ENCODE data around the gene PIGT. TPM values are rescaled to one million over a fixed set of nuclear protein-coding genes. Genes with fewer than 3 reads are reported as not detected.

PIGT gene
- total RNA-seq, 2 experiments from 2014 or later = 89.2 to 104 TPM

- Histone ChIP-seq H3K27ac (ENCODE audit: low read depth, low read length, poor library complexity, severe bottlenecking) (no peak overlapping the region), H3K79me2 (ENCODE audit: insufficient read depth, low read depth, low read length) (no peaks in the 10 kb centered on the region), H3K4me1 (ENCODE audit: insufficient read depth, low read length, poor library complexity, severe bottlenecking) (no peaks in the 10 kb centered on the region), H2AFZ (ENCODE audit: low read length) (no peak overlapping the region), H3K4me3 (ENCODE audit: low read depth, low read length, poor library complexity, severe bottlenecking) (no peak overlapping the region), H4K20me1 (ENCODE audit: insufficient read depth, low read length) (no peaks in the 10 kb centered on the region), H3K36me3 (ENCODE audit: insufficient read depth, low read length) (no peaks in the 10 kb centered on the region), H3K4me2 (ENCODE audit: low read length) (no peak overlapping the region), H3K9me3 (ENCODE audit: low read length) (no peaks in the 10 kb centered on the region), H3K9me2 (ENCODE audit: insufficient read depth, low read length) (no peaks in the 10 kb centered on the region)
- ChIA-PET POLR2A (interaction anchor here (1.2 to 1.6 kb wide), 2 partner anchors 13 to 73 kb away, joined by 3 read pairs; no protein-coding TSS in a partner anchor), CTCF (ENCODE audit: unreplicated experiment) (no interaction called here)
- intact Hi-C loops (cut with micrococcal nuclease; ENCODE audit: unreplicated experiment) = no loop called here
- no peak for DNase-seq (ENCODE audit: low spot score)
- TF ChIP-seq CTCF (conservative IDR thresholded peaks at IDR 0.05; ENCODE audit: low read length) (no peak), EZH2phosphoT487 (IDR thresholded peaks at IDR 0.05; ENCODE audit: borderline replicate concordance, low read depth, low read length) (no peak)
- no TSS peak for BruUV-seq (replicated peaks)
Observed at GRCh38 chr20:45444050-45444449, 28.1 kb downstream of the PIGT start.

- no TSS peak for BruUV-seq (replicated peaks)
- Histone ChIP-seq H3K9me3 (ENCODE audit: low read length) (no peaks in the 10 kb centered on the region), H4K20me1 (ENCODE audit: insufficient read depth, low read length) (no peaks in the 10 kb centered on the region), H3K4me1 (ENCODE audit: insufficient read depth, low read length, poor library complexity, severe bottlenecking) (peaks cover 3% of the 10 kb centered on the region), H2AFZ (ENCODE audit: low read length) (no peak overlapping the region), H3K27ac (ENCODE audit: low read depth, low read length, poor library complexity, severe bottlenecking) (no peak overlapping the region), H3K9me2 (ENCODE audit: insufficient read depth, low read length) (no peaks in the 10 kb centered on the region), H3K79me2 (ENCODE audit: insufficient read depth, low read depth, low read length) (no peaks in the 10 kb centered on the region), H3K4me2 (ENCODE audit: low read length) (no peak overlapping the region), H3K36me3 (ENCODE audit: insufficient read depth, low read length) (no peaks in the 10 kb centered on the region), H3K4me3 (ENCODE audit: low read depth, low read length, poor library complexity, severe bottlenecking) (no peak overlapping the region)
- DNase-seq (ENCODE audit: low spot score) = peak; percentile 48
- TF ChIP-seq EZH2phosphoT487 (IDR thresholded peaks at IDR 0.05; ENCODE audit: borderline replicate concordance, low read depth, low read length) (no peak), CTCF (conservative IDR thresholded peaks at IDR 0.05; ENCODE audit: low read length) (peak; percentile 78)
- ChIA-PET CTCF (ENCODE audit: unreplicated experiment) (no interaction called here), POLR2A (interaction anchor here (0.5 kb wide), 1 partner anchor 168 kb away, joined by 3 read pairs; no protein-coding TSS in a partner anchor)
- intact Hi-C loops (cut with micrococcal nuclease; ENCODE audit: unreplicated experiment) = no loop called here
Observed at GRCh38 chr20:45445805-45446562, 30.0 kb downstream of the PIGT start.

- Histone ChIP-seq H3K4me2 (ENCODE audit: low read length) (no peak overlapping the region), H3K36me3 (ENCODE audit: insufficient read depth, low read length) (no peaks in the 10 kb centered on the region), H3K79me2 (ENCODE audit: insufficient read depth, low read depth, low read length) (no peaks in the 10 kb centered on the region), H3K4me1 (ENCODE audit: insufficient read depth, low read length, poor library complexity, severe bottlenecking) (peaks cover 11% of the 10 kb centered on the region), H3K9me3 (ENCODE audit: low read length) (no peaks in the 10 kb centered on the region), H3K9me2 (ENCODE audit: insufficient read depth, low read length) (no peaks in the 10 kb centered on the region), H3K4me3 (ENCODE audit: low read depth, low read length, poor library complexity, severe bottlenecking) (no peak overlapping the region), H4K20me1 (ENCODE audit: insufficient read depth, low read length) (no peaks in the 10 kb centered on the region), H2AFZ (ENCODE audit: low read length) (no peak overlapping the region), H3K27ac (ENCODE audit: low read depth, low read length, poor library complexity, severe bottlenecking) (no peak overlapping the region)
- TF ChIP-seq EZH2phosphoT487 (IDR thresholded peaks at IDR 0.05; ENCODE audit: borderline replicate concordance, low read depth, low read length) = no peak
- no peak for TF ChIP-seq CTCF (conservative IDR thresholded peaks at IDR 0.05; ENCODE audit: low read length)
- no peak for DNase-seq (ENCODE audit: low spot score)
- CTCF ChIA-PET (ENCODE audit: unreplicated experiment) = no interaction called here
- POLR2A ChIA-PET = no interaction called here
- intact Hi-C loops (cut with micrococcal nuclease; ENCODE audit: unreplicated experiment) = no loop called here
- no TSS peak for BruUV-seq (replicated peaks)
Observed at GRCh38 chr20:45448270-45448669, 32.3 kb downstream of the PIGT start.
